SK-N-SH (cell line): ENCODE data around the gene PMEPA1. TPM values are rescaled to one million over a fixed set of nuclear protein-coding genes. Genes with fewer than 3 reads are reported as not detected.

Experiments
- CTCF ChIA-PET: fragments of 300-600, 350-600 bp; formaldehyde crosslinking; extraction: SDS; loops from one replicate; lab custom pipeline; 2021; lab: Yijun Ruan, JAX
- POLR2A ChIA-PET: fragments of 350-600 bp; sonication (Branson Sonifier 250); formaldehyde crosslinking; extraction: SDS; loops from one replicate; lab custom pipeline; 2020; ENCODE audit warnings: antibody characterized with exemption, inconsistent platforms; lab: Yijun Ruan, JAX
- DNase-seq: peaks from one replicate; pipeline ENCODE4 v3.0.0; 2012
- H2AFZ ChIP-seq: fragments of 200-600 bp; sonication (generic); 2 replicates; pipeline ENCODE4 v1.8.1; 2016; ENCODE audit warnings: antibody characterized with exemption, mild to moderate bottlenecking, low read depth
- H3F3A ChIP-seq: fragments of 200-600 bp; sonication (generic); replicated peaks from 2 replicates; pipeline ENCODE3; 2016; ENCODE audit warnings: antibody characterized with exemption, mild to moderate bottlenecking; ENCODE audit not compliant: insufficient read depth
- H3K27ac ChIP-seq, 2 experiments: fragments of 200-500 bp in 1 of 2; fragments of 200-600 bp in 1 of 2; sonication (Bioruptor generic) in 1 of 2; sonication (generic), shearing (Covaris generic) in 1 of 2; 2 replicates each; pipeline versions ENCODE4 v1.5.1 to v1.6.1; 2014 to 2016; ENCODE audit warnings: low read depth in 2 of 2, inconsistent platforms in 1 of 2, low read length in 1 of 2, mild to moderate bottlenecking in 1 of 2, mixed read lengths in 1 of 2
- H3K27me3 ChIP-seq: fragments of 200-600 bp; sonication (generic), shearing (Covaris generic); 2 replicates; pipeline ENCODE4 v1.6.1; 2016; ENCODE audit warnings: mixed run types; ENCODE audit not compliant: insufficient read depth
- H3K36me3 ChIP-seq, 2 experiments: fragments of 200-500 bp in 1 of 2; fragments of 200-600 bp in 1 of 2; sonication (Bioruptor generic) in 1 of 2; sonication (generic) in 1 of 2; replicated peaks in 1 of 2; 2 replicates each; pipeline versions ENCODE3 to v1.5.1; 2014 to 2016; ENCODE audit warnings: low read length in 1 of 2, mild to moderate bottlenecking in 1 of 2; ENCODE audit not compliant: insufficient read depth in 2 of 2, control insufficient read depth in 1 of 2
- H3K4me1 ChIP-seq, 2 experiments: fragments of 200-500 bp in 1 of 2; fragments of 200-600 bp in 1 of 2; sonication (Bioruptor generic) in 1 of 2; sonication (generic), shearing (Covaris generic) in 1 of 2; 2 replicates each; pipeline versions ENCODE4 v1.5.1 to v1.6.1; 2014 to 2016; ENCODE audit warnings: low read depth in 1 of 2, low read length in 1 of 2, mixed run types in 1 of 2; ENCODE audit not compliant: insufficient read depth in 2 of 2, control insufficient read depth in 1 of 2
- H3K4me2 ChIP-seq: fragments of 200-600 bp; sonication (generic), shearing (Covaris generic); 2 replicates; pipeline ENCODE4 v1.6.1; 2017; ENCODE audit warnings: mixed run types
- H3K4me3 ChIP-seq, 2 experiments: fragments of 200-500 bp in 1 of 2; fragments of 200-600 bp in 1 of 2; sonication (Bioruptor generic) in 1 of 2; sonication (generic), shearing (Covaris generic) in 1 of 2; 2 replicates each; pipeline versions ENCODE4 v1.5.1 to v1.8.1; 2014 to 2016; ENCODE audit warnings: low read depth in 2 of 2, inconsistent platforms in 1 of 2, low read length in 1 of 2, mild to moderate bottlenecking in 1 of 2, mixed read lengths in 1 of 2, moderate library complexity in 1 of 2
- H3K79me2 ChIP-seq: fragments of 200-600 bp; sonication (generic); 2 replicates; pipeline ENCODE4 v1.8.1; 2017; ENCODE audit warnings: mild to moderate bottlenecking; ENCODE audit not compliant: insufficient read depth
- H3K9ac ChIP-seq: fragments of 200-600 bp; sonication (generic); 2 replicates; pipeline ENCODE4 v1.6.1; 2017; ENCODE audit warnings: mixed run types
- H3K9me2 ChIP-seq: fragments of 200-600 bp; sonication (generic); 2 replicates; pipeline ENCODE4 v1.6.1; 2017; ENCODE audit warnings: mixed run types
- H3K9me3 ChIP-seq: fragments of 200-600 bp; sonication (generic); 2 replicates; pipeline ENCODE4 v1.6.1; 2017; ENCODE audit warnings: mixed run types, mild to moderate bottlenecking, moderate library complexity
- H4K20me1 ChIP-seq: fragments of 200-600 bp; sonication (generic); 2 replicates; pipeline ENCODE4 v1.6.1; 2017; ENCODE audit warnings: mild to moderate bottlenecking, mixed run types; ENCODE audit not compliant: insufficient read depth
- CTCF ChIP-seq: fragments of 200-600 bp; sonication (generic); IDR thresholded peaks from 2 replicates; pipeline ENCODE4 v1.6.1; 2017; ENCODE audit warnings: antibody characterized with exemption, mild to moderate bottlenecking, moderate library complexity
- ELF1 ChIP-seq: IDR thresholded peaks from 2 replicates; pipeline ENCODE4 v1.4.0; 2012
- FOSL2 ChIP-seq: IDR thresholded peaks from 2 replicates; pipeline ENCODE4 v1.4.0; 2012; ENCODE audit warnings: low read depth, mild to moderate bottlenecking, moderate library complexity, borderline replicate concordance
- GATA2 ChIP-seq: sonication (generic); formaldehyde crosslinking; IDR thresholded peaks from 2 replicates; pipeline ENCODE4 v1.5.0; 2020; ENCODE audit warnings: mild to moderate bottlenecking, missing genetic modification reagents
- JUND ChIP-seq: IDR thresholded peaks from 2 replicates; pipeline ENCODE4 v1.4.0; 2012
- NFIC ChIP-seq: IDR thresholded peaks from 2 replicates; pipeline ENCODE4 v1.4.0; 2012; ENCODE audit warnings: borderline replicate concordance
- NRF1 ChIP-seq: IDR thresholded peaks from 2 replicates; pipeline ENCODE4 v1.6.1; 2012; ENCODE audit warnings: low read depth, mild to moderate bottlenecking, low read length
- PBX3 ChIP-seq: IDR thresholded peaks from 2 replicates; pipeline ENCODE4; 2012
- RCOR1 ChIP-seq: fragments of 150-350 bp; IDR thresholded peaks from 2 replicates; pipeline ENCODE4 v1.6.1; 2017; ENCODE audit warnings: antibody characterized with exemption, low read length
- RXRA ChIP-seq: IDR thresholded peaks from 2 replicates; pipeline ENCODE4 v1.4.0; 2012; ENCODE audit warnings: low read depth, mild to moderate bottlenecking, borderline replicate concordance
- SIN3A ChIP-seq: IDR thresholded peaks from 2 replicates; pipeline ENCODE4 v1.6.1; 2012; ENCODE audit warnings: low read depth, mild to moderate bottlenecking, low read length, moderate library complexity, borderline replicate concordance
- SMC3 ChIP-seq: IDR thresholded peaks from 2 replicates; pipeline ENCODE4 v1.6.1; 2012; ENCODE audit warnings: low read depth, low read length, improper control_type of control experiment
- TCF12 ChIP-seq: IDR thresholded peaks from 2 replicates; pipeline ENCODE4 v1.4.0; 2012
- TEAD4 ChIP-seq: IDR thresholded peaks from 2 replicates; pipeline ENCODE4 v1.4.0; 2012; ENCODE audit warnings: mild to moderate bottlenecking, borderline replicate concordance; ENCODE audit not compliant: insufficient read depth
- USF1 ChIP-seq: IDR thresholded peaks from 2 replicates; pipeline ENCODE4 v1.4.0; 2012; ENCODE audit warnings: low read depth, borderline replicate concordance
- YY1 ChIP-seq: IDR thresholded peaks from 2 replicates; pipeline ENCODE4 v1.4.0; 2012; ENCODE audit warnings: low read depth, mild to moderate bottlenecking
- ZBTB33 ChIP-seq: IDR thresholded peaks from 2 replicates; pipeline ENCODE4 v1.4.0; 2012; ENCODE audit warnings: low read depth, borderline replicate concordance
- WGBS: methylation state at CpG from one replicate; pipeline ENCODE4 v1.1.6; 2017; ENCODE audit warnings: low lambda C conversion rate; 5-methylcytosine and 5-hydroxymethylcytosine counted together
- polyA plus RNA-seq, 3 experiments: library from polyadenylated mRNA; depleted of rRNA; stranded (reverse); fragments of >200 nt; gene quantifications; 2 replicates each; pipeline ENCODE4 v1.2.3, GENCODE V29; 2012

The PMEPA1 gene
- polyA plus RNA-seq, 1 of the 3 experiments (the other 2 are of a cell fraction) = 7.1 TPM

DNA sequence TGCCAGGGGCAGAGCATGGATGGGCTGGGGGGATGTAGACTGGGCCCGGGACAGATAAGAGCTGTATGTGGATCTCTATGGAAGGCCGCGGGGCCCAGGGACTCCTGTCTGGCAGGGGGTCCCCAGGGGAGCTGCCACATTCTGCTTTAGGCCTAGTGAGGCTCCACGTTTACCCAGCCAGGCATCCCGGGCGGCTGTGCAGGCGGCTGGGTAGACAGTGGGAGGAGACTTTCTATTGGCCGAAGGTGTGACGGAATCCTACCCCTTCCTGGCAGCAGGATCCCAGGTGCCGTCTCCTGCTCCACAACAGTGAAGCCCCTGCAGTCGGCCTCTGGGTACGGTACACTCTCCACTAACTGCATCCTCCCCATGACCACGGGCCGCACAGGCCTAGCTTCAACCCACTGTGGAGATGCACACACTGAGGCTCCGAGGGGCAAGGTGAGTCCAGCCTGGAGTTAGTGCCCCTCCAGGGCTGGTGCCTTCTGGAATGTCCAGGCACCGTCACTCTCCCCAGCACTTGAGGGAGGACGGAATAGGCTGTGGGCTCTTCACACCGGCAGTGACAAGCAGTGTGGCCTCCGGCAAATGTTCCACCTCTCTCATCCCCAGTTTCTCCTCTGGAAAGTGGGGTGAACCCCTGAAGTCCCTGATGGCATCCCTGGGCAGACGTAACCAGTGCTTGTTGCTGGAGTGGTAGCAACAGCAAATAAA, 52.8 kb downstream of the PMEPA1 start (continued):
- no peak for TF ChIP-seq USF1
- no peak for TF ChIP-seq NFIC
- TF ChIP-seq ZBTB33 = no peak
- TF ChIP-seq, all 33 proteins: peak for 0

DNA sequence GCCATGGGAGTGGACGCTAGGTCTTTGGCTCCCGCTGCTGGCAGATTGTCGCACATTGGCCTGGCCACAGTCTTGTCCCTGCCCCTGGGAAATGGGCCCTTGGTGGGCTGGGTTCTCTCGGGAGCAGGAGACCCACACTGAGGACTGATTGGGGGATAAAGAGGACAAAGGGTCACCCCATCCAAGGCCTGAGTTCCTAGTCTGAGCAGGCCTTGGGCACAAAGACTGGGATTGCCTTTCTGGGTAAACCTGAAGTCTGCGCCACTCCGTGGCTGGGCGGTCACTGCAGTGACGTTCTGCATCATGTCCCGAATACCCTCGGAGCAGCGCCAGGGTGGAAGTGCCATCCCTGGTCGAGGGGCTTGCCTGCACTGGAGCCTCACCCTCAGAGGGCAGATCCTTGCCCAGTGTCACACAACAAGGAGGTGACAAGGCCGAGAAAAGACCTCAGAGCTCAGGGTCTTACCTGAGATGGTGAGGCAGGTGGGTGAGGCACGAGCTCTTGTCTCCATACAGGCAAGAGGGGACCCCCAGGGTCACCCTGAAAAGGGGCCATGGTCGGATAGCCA, 53.5 kb downstream of the PMEPA1 start:
- H3K27ac ChIP-seq = no peak overlapping the region; a peak in 1 of 4 replicates
- H3K4me1 ChIP-seq = peaks cover 0 to 22% of the 10 kb centered on the region in 2 experiments; a peak in 1 of 4 replicates
- CTCF ChIA-PET = interaction anchor here (1.0 to 3.2 kb wide), 3 partner anchors 54 to 524 kb away, joined by 4 to 23 read pairs (median 6); no protein-coding TSS in a partner anchor
- peaks cover 5% of the 10 kb centered on the region; the same call in 1 of the 2 replicates for H3K79me2 ChIP-seq
- H3K9me3 ChIP-seq = no peaks in the 10 kb centered on the region
- H3K4me3 ChIP-seq = no peak overlapping the region
- H3K36me3 ChIP-seq = peaks cover 7 to 55% of the 10 kb centered on the region in 2 experiments
- H3K9ac ChIP-seq = no peak overlapping the region
- no peak for TF ChIP-seq FOSL2
- TF ChIP-seq ELF1 = no peak
- no peak for TF ChIP-seq TEAD4
- TF ChIP-seq CTCF = no peak
- TF ChIP-seq SIN3A = no peak
- no peak for TF ChIP-seq JUND
- no peak for TF ChIP-seq RCOR1
- no peak for TF ChIP-seq NFIC
- TF ChIP-seq SMC3 = no peak
- no peak for TF ChIP-seq PBX3
- no peak for TF ChIP-seq RXRA
- TF ChIP-seq YY1 = no peak
- TF ChIP-seq TCF12 = no peak
- no peak for TF ChIP-seq NRF1
- TF ChIP-seq GATA2 (CRISPR knock-in tag) = no peak
- POLR2A ChIA-PET = no interaction called here
- no peak overlapping the region for H2AFZ ChIP-seq
- peak; percentile 11 for DNase-seq
- H4K20me1 ChIP-seq = peaks cover 28% of the 10 kb centered on the region
- no peaks in the 10 kb centered on the region for H3K27me3 ChIP-seq
- WGBS = 95% methylated on average over 6 of the region's 15 CpGs
- H3K9me2 ChIP-seq = no peaks in the 10 kb centered on the region
- no peaks in the 10 kb centered on the region for H3F3A ChIP-seq
- H3K4me2 ChIP-seq = no peak overlapping the region
